Peyer's patch (tissue), 4 donors: Measurements from ENCODE around the gene SLN. TPM values are rescaled to one million over a fixed set of nuclear protein-coding genes. Genes with fewer than 3 reads are reported as not detected.

Experiments
- DNase-seq, 3 donors: peaks; one replicate each; pipeline ENCODE4 v3.0.0-alpha.2; 2017 to 2019
- H3K27ac ChIP-seq, 4 donors: fragments of 200-600 bp; sonication (generic); one replicate each; pipeline ENCODE4 v1.5.1; 2016 to 2019
- H3K27me3 ChIP-seq, 2 donors: fragments of 200-600 bp; sonication (generic); one replicate each; pipeline ENCODE4 v1.5.1; 2019
- H3K36me3 ChIP-seq, 3 donors: fragments of 200-600 bp; sonication (generic); one replicate each; pipeline ENCODE4 v1.5.1; 2016 to 2019
- H3K4me1 ChIP-seq, 4 donors: fragments of 200-600 bp; sonication (generic); one replicate each; pipeline ENCODE4 v1.5.1; 2016 to 2019
- H3K4me3 ChIP-seq, 4 donors: fragments of 200-600 bp; sonication (generic); 1 replicate in 3 of 4; 2 replicates in 1 of 4; pipeline ENCODE4 v1.5.1; 2016 to 2019; ENCODE audit warnings: mild to moderate bottlenecking in 1 of 4
- H3K9me3 ChIP-seq, 4 donors: fragments of 200-600 bp; sonication (generic); one replicate each; pipeline ENCODE4 v1.5.1; 2016 to 2019; ENCODE audit warnings: mild to moderate bottlenecking in 1 of 4
- CTCF ChIP-seq, 6 experiments: fragments of 450-650 bp in 4 of 6; fragments of 200-600 bp in 2 of 6; sonication (generic) in 1 of 6; IDR thresholded peaks; one replicate each; pipeline ENCODE4 v1.5.1; 2017 to 2019; ENCODE audit warnings: antibody characterized with exemption in 6 of 6, mild to moderate bottlenecking in 3 of 6, moderate library complexity in 1 of 6
- POLR2A ChIP-seq, 2 donors: fragments of 450-650 bp; IDR thresholded peaks; one replicate each; pipeline ENCODE4 v1.5.1; 2017; ENCODE audit warnings: antibody characterized with exemption in 2 of 2, mild to moderate bottlenecking in 2 of 2, moderate library complexity in 2 of 2
- total RNA-seq, 4 donors: library from RNA; depleted of rRNA; stranded (reverse); fragments of >200 nt; gene quantifications; one replicate each; pipeline ENCODE4 v1.1.0, GENCODE V29; 2016

The SLN gene
- total RNA-seq, 4 donors from 2014 or later: not detected

DNA sequence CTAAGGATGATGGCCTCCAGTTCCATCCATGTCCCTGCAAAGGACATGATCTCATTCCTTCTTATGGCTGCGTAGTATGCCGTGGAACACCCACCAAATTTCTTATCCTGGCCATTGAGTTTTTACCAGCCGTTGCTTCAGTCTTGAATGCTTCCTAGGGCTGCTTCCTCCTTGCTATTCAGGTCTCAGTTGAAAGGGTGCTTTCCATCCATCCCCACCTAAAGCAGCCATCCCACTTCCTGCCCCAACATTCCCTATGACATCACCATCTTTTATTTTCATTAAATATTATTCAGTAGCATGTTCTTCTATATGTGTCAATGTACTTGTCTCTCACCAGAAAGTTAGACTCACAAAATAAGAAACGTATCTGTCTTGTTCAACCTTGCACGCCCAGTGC lies 40.7 kb upstream of the SLN start:
- DNase-seq: no peak
- Histone ChIP-seq H3K9me3 (no peaks in the 10 kb centered on the region), H3K4me3 (no peak overlapping the region), H3K27ac (no peak overlapping the region), H3K4me1 (no peaks in the 10 kb centered on the region), H3K27me3 (no peaks in the 10 kb centered on the region), H3K36me3 (no peaks in the 10 kb centered on the region)
- TF ChIP-seq POLR2A (IDR thresholded peaks at IDR 0.05) (no peak), CTCF (IDR thresholded peaks at IDR 0.05) (no peak)

DNA sequence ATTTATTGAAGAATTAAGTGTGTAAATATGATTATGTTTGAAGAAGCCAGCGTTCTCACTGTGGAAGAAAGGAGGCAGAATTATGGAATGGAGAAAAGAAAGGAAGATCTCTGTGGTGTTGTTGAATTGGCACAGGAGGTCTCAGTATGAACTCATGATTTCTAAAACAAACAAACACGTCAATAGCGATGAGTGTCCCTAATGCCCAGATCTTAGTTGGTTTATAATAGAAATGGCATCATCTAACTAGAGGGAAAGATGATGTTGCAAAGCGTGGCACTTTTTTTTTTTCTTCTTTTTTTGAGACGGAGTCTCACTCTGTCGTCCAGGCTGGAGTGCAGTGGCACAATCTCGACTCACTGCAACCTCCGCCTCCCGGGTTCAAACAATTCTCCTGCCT lies 39.2 kb upstream of the SLN start:
- H3K9me3 ChIP-seq: no peaks in the 10 kb centered on the region
- no peaks in the 10 kb centered on the region for H3K27me3 ChIP-seq
- DNase-seq: no peak
- no peaks in the 10 kb centered on the region for H3K4me1 ChIP-seq
- no peak overlapping the region for H3K4me3 ChIP-seq
- H3K36me3 ChIP-seq: no peaks in the 10 kb centered on the region
- H3K27ac ChIP-seq: no peak overlapping the region
- TF ChIP-seq CTCF (IDR thresholded peaks at IDR 0.05) (no peak), POLR2A (IDR thresholded peaks at IDR 0.05) (no peak)

DNA sequence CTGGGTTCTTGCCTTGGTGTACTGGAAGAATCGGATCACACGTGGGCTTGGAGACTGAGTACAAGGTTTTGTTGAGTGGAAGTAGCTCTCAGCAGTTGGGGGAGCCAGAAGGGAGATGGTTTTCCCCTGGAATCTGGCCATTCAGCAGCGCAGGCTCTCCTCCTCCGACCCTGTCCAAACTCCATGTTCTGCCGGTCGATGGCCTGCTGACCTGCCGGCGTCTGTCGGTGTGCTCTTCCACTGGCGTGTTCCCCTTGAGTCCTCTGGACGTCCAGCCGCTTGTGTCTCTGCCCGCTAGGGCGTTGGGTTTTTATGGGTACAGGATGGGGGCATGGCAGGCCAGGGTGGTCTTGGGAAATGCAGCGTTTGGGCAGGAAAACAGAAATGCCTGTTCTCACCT lies 38.5 kb upstream of the SLN start:
- H3K27ac ChIP-seq: no peak overlapping the region
- no peaks in the 10 kb centered on the region for H3K9me3 ChIP-seq
- no peaks in the 10 kb centered on the region for H3K27me3 ChIP-seq
- no peak for DNase-seq
- H3K4me1 ChIP-seq: no peaks in the 10 kb centered on the region
- H3K4me3 ChIP-seq: no peak overlapping the region
- H3K36me3 ChIP-seq: no peaks in the 10 kb centered on the region
- TF ChIP-seq POLR2A (IDR thresholded peaks at IDR 0.05) (no peak), CTCF (IDR thresholded peaks at IDR 0.05) (no peak)

DNA sequence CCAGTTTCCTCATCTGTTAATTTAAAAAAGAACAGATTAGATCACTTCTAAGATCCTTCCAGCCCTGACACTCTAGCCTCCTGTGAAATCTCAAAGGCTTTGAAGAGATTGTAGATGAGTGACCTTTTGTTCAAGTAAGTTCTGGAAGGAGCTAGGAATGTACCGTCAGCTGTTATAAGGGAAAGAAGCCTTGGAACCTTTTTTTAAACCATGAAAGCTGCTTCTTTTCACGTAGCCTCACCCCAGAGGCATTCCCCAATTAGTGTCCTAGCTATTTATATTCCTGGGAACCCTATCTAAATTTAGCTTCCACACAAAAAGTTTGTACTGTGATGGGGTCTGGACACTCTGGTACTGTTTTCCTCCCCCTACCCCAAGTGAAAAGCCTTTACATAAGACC lies 35.8 kb upstream of the SLN start:
- DNase-seq: no peak

GRCh38 chr11:107744736-107745135 lies 32.9 kb upstream of the SLN start:
- DNase-seq: no peak
- Histone ChIP-seq H3K27me3 (no peaks in the 10 kb centered on the region), H3K27ac (no peak overlapping the region), H3K36me3 (no peaks in the 10 kb centered on the region), H3K9me3 (no peaks in the 10 kb centered on the region), H3K4me3 (no peak overlapping the region), H3K4me1 (no peaks in the 10 kb centered on the region)
- TF ChIP-seq CTCF (IDR thresholded peaks at IDR 0.05) (no peak), POLR2A (IDR thresholded peaks at IDR 0.05) (no peak)

More for the DNA sequence above, 35.8 kb upstream of the SLN start:
- H3K27ac ChIP-seq: no peak overlapping the region
- H3K9me3 ChIP-seq: no peaks in the 10 kb centered on the region
- no peaks in the 10 kb centered on the region for H3K27me3 ChIP-seq
- H3K4me3 ChIP-seq: no peak overlapping the region
- no peaks in the 10 kb centered on the region for H3K4me1 ChIP-seq
- H3K36me3 ChIP-seq: no peaks in the 10 kb centered on the region
- TF ChIP-seq POLR2A (IDR thresholded peaks at IDR 0.05) (no peak), CTCF (IDR thresholded peaks at IDR 0.05) (no peak)

DNA sequence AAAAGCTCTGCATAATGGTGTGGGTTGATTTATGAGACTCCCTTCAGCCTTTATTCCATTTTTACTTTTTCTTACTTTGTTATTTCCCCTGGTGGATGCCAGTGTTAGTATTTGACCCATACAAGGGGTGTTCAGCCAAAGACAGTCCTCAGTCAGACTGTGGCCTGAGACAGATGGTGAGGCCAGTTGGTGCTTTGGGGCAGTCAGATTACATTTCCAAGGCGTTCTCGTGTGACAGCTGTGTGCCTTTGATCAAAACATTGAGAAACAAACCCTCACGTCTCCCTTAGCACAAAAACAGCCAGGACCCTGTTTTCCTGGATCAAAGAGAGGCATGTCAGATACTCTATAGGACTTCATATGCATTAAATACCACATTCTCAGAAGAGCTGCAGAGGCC lies 31.3 kb upstream of the SLN start:
- no peaks in the 10 kb centered on the region for H3K9me3 ChIP-seq
- no peak for DNase-seq
- no peaks in the 10 kb centered on the region for H3K36me3 ChIP-seq
- no peak overlapping the region for H3K4me3 ChIP-seq
- TF ChIP-seq POLR2A (IDR thresholded peaks at IDR 0.05) (no peak), CTCF (IDR thresholded peaks at IDR 0.05) (no peak)
- no peaks in the 10 kb centered on the region for H3K27me3 ChIP-seq
- H3K27ac ChIP-seq: no peak overlapping the region
- H3K4me1 ChIP-seq: no peaks in the 10 kb centered on the region
